HG03378 (cell line): ENCODE results near the gene P2RX6.
A peak's percentile ranks its signal among the peaks of the same experiment; 100 is the strongest.

Experiments
- ATAC-seq: cut with Tn5 transposase; IDR thresholded peaks from one replicate; pipeline ENCODE4 v1.9.1; 2021; ENCODE audit warnings: mild to moderate bottlenecking, moderate library complexity; ENCODE audit not compliant: unreplicated experiment

Gene P2RX6

GRCh38 chr22:21010426-21011113 is 4.4 kb upstream of the P2RX6 start:
- no peak for ATAC-seq

- no peak for ATAC-seq
Observed at GRCh38 chr22:21012446-21013407, 2.2 kb upstream of the P2RX6 start.

DNA sequence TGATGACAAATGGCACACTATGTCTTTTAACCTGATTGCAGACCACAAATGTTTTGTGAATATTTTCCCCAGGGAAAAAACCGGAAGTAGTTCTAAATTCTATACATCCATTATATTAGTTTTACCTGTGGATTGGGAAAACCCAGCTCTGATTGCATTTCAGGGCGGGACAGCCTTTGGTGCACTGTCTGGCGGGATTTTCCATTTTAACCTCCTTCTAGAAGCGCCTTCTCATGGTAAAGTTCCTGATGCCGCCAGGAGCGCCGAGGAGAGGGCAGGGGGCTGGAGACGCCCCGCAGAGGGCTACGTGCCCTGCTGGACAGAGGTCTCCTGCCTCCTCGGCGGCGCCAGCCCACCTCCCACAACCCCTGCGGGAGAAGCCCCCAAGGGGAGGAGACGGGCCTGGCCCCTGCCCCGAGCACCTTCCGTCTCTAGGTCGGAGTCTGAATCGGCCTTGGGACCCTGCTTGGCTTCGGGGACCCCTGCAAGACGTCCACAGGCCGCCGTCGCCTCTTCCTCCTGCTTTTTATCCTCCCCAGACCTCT is 1.2 kb upstream of the P2RX6 start:
- no peak for ATAC-seq

DNA sequence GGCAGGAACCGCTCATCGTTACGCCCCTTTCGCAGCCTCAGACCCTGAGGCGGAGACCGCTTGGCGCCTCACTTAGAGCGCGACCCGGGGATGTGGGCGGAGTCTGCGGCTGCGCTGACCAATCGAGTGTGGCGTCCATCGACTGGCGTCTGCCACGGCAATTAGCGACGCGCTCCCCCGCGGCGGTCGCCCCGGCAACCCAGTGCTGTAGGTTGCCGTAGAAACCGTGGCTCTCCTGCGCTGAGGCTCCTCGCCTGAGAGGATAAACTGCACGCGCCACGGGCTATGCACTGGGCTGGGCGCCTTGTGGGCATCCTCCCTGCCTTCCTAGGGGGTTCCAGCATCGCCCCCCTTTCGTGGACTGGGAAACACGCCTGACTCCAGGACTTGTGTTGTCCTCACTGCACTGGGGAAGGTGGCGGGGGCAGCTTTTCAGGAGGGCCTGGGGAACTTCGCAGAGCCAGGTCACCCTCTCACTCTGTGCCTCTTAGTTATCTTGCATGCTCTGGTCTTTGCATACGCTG is 701 bp upstream of the P2RX6 start:
- peak; percentile 69 for ATAC-seq

DNA sequence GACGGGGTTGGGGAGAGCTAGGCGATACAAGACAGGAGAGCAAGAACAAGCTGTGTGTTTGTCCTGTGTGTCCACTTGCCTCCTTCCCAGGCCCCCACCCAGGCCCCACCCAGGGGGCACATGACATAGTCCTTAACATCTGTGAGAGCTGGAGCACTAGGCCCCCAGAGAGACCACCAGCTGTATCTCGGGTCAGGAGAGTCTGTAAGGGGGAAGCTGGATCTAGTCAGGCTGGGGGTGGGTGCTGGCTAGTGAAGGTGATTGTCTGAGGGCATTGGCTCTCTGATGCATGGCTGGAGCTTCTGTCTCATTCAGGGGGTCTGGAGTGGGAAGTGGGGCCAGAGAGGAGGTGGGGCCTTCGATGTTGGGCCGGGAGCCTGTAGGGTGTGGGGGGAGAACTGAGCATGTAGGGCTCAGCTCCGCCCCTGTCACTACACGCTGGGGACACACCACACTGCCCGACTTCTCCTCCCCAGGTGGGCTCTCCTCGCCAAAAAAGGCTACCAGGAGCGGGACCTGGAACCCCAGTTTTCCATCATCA is 571 bp downstream of the P2RX6 start:
- ATAC-seq: no peak

GRCh38 chr22:21016644-21017420 is 1.9 kb downstream of the P2RX6 start:
- no peak for ATAC-seq

DNA sequence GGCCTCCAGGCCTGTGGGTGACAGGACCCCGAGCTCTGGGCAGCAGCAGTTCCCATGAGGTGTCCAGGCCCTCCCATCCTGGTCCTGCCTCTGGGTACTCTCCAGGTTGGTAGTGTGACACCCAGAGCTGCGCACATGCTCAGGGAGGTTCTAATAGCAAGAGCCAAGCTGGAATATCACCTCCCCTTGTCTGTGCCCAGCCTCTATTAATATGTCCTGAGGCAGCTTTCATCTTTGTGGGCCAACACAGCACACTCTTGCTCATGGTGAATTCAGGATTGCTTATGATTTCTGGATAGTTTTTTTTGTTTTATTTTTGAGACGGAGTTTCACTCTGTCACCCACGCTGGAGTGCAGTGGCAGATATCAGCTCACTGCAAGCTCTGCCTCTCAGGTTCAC is 3.3 kb downstream of the P2RX6 start:
- ATAC-seq: no peak

GRCh38 chr22:21020802-21021429 is 6.0 kb downstream of the P2RX6 start:
- no peak for ATAC-seq

- no peak for ATAC-seq
Observed at GRCh38 chr22:21022507-21022906, 7.5 kb downstream of the P2RX6 start.

DNA sequence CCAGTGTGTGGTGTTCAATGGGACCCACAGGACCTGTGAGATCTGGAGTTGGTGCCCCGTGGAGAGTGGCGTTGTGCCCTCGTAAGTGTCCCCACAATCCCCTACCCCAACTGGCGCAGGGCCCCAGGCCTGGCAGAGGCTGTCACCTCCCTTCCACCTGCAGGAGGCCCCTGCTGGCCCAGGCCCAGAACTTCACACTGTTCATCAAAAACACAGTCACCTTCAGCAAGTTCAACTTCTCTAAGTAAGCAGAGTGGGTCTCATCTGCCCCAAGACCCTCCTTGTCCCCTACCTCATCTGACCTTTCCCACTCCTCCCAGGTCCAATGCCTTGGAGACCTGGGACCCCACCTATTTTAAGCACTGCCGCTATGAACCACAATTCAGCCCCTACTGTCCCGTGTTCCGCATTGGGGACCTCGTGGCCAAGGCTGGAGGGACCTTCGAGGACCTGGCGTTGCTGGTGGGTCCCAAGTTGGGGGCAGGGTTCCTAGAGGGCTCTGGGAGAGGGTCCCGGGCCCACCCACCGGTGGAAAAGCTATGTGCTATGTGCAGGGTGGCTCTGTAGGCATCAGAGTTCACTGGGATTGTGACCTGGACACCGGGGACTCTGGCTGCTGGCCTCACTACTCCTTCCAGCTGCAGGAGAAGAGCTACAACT is 8.1 kb downstream of the P2RX6 start:
- ATAC-seq: no peak

DNA sequence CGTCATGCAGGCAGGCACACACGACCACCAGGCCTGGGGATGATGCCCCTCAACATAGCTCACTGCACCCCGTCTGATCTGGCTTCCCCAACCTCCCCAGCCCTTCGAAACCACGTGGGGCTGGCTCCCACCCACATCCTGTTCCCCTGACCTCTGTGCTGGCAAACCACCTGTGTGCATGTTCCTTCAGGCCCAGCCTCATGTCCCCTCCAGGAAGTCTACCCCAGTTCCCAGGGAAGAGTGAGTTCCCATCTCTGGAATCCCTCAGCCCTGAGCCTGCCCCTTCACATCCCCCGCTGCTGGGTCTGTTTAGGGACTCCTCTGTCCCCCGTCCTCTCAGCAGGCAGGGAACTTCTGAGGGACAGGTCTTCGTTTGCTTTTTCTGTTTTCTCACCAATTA is 10.3 kb downstream of the P2RX6 start:
- ATAC-seq: no peak

DNA sequence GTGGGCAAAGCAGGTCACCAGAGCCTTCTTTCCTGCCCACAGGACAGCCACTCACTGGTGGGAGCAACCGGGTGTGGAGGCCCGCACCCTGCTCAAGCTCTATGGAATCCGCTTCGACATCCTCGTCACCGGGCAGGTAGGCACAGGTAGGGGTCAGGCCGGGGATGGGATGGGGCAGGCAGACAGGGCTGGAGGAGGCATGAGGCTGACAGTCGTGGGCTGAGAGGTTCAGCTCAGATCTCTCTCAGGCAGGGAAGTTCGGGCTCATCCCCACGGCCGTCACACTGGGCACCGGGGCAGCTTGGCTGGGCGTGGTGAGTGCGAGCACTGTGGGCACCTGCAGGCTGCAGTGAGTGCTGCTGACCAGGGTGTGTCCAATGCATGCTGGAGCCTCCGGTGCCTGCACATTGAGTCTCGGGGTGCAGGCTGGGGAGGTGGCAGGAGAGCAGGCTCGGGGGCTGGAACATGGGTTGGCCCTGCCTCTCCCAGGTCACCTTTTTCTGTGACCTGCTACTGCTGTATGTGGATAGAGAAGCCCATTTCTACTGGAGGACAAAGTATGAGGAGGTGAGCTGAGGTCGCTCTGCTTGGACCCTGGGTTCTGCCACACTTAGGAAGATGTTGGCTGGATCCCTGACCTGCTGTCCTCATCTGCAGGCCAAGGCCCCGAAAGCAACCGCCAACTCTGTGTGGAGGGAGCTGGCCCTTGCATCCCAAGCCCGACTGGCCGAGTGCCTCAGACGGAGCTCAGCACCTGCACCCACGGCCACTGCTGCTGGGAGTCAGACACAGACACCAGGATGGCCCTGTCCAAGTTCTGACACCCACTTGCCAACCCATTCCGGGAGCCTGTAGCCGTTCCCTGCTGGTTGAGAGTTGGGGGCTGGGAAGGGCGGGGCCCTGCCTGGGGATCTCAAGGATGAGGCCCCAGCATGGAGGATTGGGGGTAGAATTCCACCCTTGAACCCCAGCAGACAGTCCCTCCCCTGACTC is 11.1 kb downstream of the P2RX6 start:
- no peak for ATAC-seq

DNA sequence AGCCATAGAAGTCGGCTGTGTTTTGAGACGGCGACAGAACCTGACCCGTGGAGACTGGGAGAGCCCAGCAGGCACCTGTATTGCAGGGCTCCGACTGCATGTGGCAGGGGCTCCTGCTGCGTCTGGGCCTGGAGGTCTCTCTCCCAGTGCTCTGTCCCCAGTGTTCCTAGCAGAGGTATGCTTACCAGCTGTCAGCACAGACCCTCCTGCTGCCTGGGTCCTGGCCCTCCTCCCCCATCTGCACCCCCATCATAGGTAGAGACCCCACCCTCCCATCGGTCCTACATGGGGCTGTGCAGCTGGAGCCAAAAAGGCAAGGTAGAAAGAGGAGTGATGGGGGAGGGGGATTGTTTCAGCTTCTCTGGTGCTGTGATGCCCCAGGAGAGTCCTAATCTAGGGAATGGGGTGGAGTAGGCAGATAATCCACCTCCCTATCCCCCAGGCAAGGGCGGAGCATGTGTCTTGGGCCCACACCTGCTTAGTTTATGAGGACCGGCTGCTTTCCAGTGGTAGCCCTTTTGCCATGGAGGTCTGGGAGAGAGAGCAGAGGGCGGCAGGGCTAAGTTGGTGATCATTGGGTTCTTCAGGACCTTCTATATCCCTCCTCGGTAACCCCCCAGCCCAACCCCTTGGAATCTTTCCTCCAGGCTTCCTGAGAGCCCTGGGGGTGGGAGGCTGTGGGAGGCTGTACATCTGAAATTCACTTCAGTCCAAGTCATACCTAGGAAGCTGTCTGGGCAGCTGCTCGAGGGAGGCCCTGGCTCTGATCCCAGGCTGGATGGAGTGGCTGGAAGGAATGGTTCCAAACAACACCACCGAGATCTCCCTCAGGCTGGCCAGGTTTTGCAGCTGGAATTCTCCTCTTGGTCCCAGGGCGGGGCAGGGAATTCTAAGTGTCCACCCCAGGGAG is 12.1 kb downstream of the P2RX6 start:
- no peak for ATAC-seq

- ATAC-seq: no peak
Observed at GRCh38 chr22:21028277-21029251, 13.6 kb downstream of the P2RX6 start.

DNA sequence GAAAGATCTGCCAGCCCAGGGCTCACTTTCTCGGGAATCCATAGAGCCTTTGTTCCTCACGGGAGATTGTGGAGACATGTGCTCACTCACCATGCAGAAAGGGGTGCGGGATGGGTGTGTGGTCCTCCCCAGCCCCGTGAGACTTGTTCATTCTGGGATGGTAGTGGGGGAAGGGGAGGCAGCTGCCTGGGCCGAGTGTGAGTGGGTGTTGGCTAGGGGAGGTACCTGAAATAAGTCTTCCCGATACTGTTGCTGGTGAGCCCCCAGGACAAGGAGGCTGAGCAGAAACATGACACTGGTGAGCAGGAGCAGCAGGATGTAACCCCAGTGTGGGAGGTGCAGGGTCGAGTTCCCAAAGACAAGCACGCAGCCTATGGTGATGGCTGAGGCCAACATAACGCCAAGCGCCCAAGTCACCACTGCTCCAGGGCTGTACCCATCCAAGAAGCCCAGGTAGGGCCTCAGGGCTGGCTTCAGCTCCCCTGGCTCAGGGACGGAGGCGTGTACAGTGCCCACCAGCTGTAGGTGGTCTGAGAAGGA is 14.6 kb downstream of the P2RX6 start:
- ATAC-seq: no peak

GRCh38 chr22:21030032-21030431 is 15.1 kb downstream of the P2RX6 start:
- no peak for ATAC-seq
